ENCODE results near the gene PTTG1IP.
A peak's percentile ranks its signal among the peaks of the same experiment; 100 is the strongest.
"Not testable (repeated sequence)": the region's sequence is repeated elsewhere in the genome, so short reads cannot be mapped to it uniquely, and the experiment has no call there.

Gene PTTG1IP

DNA sequence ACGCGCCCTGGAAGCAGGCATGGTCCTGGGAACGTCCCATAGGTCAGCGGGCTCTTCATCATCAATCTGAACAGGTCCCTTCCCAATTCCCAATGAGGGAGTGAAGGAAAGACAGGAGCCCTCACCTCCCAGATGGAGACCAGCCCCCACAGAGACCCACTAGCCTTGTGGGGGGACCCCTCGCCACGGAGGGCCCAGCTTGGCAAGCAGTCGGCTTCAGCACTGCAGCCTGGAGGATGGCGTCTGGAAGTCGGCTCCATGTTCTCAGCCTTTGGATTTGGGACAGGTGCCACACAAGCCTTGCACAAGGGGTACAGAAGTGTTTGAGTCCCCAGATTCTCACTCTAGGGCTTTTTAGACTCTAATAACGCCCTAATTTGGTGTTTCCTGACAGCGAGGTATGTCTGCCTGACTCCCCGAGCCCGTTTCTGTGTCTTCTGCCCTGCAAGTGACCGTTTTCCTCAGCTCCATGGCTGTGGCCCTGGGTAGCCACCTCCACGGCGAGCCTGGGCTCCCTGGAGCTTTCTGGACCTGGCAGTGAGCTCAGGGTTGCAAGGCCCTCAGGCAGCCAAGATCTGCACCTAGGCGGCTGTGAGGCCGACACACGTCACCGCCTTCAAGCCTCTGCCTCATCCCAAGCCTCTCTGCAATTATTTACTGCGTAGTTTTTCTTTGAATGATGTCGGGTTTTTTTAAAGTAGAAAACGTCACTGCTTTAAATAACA, 30.6 kb downstream of the PTTG1IP start:
- no peak for DNase-seq

GRCh38 chr21:44842087-44842486, 31.4 kb downstream of the PTTG1IP start:
- no peak for DNase-seq

GRCh38 chr21:44840771-44841170, 32.7 kb downstream of the PTTG1IP start:
- DNase-seq: no peak

DNA sequence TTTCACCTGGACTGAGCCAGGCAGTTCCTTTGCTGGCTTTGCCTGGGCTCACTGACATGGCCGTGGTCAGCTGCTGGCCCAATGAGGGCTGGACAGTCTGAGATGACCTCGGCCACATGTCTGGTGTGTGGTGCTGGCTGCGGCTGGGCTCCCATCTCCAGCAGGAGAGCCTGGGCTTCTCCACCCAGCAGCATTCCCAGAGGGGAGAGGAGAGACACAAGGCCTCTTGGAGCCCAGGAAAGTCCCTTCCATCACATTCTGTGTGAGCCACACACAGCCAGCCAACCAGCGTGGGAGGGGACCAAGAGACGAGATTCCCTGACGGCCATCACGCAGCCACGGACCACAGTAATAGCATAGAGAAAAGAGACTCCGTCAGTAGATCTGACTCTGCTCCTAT, 34.5 kb downstream of the PTTG1IP start:
- DNase-seq: no peak

GRCh38 chr21:44838039-44838895, 35.2 kb downstream of the PTTG1IP start:
- DNase-seq: no peak

GRCh38 chr21:44837537-44837936, 36.0 kb downstream of the PTTG1IP start:
- no peak for DNase-seq

- DNase-seq: peak; percentile 13
Observed at GRCh38 chr21:44836666-44837471, 36.6 kb downstream of the PTTG1IP start.

GRCh38 chr21:44836349-44836665, 37.2 kb downstream of the PTTG1IP start:
- no peak for DNase-seq

DNA sequence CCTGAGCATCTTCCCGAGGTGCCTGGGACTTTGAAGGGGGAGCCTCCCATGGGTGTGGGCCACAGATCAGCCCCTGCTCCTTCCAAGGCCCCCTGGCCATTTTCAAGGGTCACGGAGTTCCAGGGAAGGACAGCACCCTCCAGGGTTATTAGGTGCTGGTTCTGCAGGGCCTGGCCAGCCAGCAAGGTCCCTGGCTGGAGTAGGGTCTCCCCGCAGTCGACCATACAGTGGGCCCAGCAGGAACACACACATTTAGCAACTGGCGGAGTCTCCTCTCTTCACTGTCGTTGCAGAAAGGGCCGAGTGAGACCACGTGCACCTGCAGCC, 37.9 kb downstream of the PTTG1IP start:
- DNase-seq: no peak

DNA sequence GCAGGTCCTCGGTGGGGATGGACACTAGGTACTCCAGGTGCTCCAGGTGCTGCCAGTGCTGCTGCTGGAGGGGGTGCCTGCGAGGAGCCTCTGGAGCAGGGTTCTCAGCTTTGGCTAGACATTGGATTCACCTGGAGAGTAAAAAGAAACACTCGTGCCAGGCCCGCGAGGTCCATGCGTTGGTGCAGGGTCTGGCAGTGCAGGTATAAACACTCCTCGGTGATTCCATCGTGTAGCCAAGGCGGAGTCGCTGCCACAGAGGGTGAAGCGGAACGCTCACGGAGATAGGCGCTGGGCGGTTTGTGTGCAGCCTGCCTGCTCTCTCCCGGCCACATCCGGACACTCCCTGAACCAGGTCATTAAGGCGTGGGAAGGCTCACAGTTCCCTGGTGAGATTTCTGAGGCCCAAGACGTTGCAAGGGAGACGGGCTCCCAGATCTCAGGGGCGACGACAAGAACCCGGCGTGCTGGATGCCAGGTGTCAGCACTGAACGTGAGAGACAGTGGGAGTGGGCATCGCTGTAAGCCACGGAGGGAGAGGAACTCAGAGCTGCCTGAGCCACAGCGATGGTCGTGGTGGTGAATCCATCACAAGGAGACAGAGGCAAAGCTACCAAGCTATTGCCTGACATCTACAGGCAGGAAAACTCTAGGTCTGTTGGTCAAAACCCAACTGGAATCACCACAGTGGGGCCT, 38.4 kb downstream of the PTTG1IP start:
- no peak for DNase-seq

DNA sequence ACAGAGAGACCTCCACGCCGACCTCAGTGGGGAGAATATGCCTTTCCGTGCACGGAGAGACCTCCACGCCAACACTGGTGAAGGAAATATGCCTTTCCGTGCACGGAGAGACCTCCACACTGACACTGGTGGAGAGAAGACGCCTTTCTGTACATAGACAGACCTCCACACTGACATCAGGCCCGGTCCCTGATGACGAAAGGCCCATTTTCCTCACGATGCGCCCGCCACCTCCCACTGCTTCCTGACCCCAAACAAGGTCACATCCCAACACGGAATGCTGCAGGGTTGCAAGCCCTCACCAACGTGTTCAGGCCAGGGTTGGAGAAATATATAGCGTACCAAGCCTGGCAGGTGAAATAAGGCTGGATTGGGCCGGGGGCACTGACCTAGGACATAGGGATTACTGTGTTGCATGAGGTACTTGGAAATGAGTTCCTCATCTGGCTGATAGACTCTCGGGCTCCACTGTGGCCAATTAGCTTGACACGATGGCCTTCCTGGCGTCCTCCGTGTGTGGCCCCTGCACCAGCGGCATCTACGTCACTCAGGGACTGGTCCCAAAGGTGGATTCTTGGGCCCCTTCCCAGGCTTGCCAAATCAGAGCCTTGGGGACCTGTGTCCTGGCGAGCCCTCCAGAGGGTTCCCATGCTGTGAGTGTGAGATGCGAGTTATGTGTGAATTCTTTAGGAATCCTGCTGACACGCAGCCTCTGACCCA, 39.1 kb downstream of the PTTG1IP start:
- DNase-seq: no peak

DNA sequence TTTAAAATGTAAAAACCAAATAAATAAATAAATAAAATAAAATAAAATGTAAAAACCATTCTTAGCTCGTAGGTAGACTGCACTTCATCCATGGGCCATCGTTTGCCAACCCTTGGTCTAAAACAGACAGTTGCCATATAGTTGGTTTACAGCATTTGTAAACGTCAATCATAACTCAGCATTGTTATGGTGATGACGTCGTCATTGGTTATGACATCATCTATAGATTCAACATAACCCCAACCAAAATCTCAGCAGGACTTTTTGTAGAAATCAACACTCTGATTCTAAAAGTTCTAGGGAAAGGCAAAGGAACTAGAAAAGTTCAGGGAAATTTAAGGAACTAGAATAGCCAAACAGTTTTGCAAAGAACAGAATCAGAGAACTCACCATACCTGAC, 39.8 kb downstream of the PTTG1IP start:
- DNase-seq: no peak

DNA sequence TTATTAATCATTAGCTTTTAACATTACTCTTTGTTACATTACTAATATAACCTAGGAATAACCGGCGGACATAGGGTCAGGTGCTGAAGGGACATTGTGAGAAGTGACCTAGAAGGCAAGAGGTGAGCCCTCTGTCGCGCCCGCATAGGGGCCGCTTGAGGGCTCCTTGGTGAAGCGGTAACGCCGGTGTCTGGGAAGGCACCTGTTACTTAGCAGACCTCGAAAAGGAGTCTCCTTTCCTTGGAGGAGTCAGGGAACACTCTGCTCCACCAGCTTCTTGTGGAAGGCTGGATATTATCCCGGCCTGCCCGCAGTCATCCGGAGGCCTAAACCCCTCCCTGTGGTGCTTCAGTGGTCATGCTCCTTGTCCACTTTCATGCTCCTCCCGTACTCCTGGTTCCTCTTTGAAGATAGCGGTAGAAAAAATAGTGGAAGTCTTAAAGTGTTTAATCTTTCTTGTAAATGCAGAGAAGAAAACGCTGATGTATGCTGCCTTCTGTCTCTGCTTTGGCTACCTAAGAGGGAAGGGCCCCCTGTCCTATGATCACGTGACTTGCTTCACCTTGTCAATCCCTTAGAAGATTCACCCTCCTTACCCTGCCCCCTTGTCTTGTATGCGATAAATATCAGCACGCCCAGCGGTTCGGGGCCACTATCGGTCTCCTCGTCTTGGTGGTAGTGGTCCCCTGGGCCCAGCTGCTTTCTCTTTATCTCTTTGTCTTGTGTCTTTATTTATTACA, 40.8 kb downstream of the PTTG1IP start:
- not testable (repeated sequence) for DNase-seq

DNA sequence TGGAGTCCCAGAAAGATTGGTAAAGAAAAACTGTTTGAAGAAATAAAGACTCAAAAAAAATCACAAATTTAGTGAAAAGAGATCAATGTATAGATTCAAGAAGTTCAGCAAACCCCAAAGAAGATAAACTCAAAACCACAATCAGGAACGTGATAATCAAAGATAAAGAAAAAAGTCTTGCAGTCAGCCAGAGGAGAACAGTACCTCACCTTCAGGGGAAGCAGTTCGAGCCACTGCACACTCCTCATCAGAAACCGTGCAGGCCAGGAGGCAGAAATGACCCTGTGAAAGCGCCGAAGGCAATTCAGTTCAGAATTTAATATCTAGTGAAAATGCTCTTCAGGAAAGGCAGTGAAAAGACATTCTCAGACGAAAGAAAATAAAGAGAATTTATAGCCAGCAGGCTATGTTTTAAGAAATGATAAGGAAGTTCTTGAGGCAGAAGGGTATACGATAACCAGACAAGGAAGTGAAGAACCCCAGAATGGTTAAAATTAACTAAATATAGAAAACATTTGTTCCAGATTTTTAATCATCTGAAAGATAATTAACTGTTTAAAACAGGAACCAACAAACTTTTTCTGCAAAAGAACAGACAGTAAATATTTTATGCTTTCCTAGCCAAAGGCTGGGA, 42.1 kb downstream of the PTTG1IP start:
- DNase-seq: no peak

DNA sequence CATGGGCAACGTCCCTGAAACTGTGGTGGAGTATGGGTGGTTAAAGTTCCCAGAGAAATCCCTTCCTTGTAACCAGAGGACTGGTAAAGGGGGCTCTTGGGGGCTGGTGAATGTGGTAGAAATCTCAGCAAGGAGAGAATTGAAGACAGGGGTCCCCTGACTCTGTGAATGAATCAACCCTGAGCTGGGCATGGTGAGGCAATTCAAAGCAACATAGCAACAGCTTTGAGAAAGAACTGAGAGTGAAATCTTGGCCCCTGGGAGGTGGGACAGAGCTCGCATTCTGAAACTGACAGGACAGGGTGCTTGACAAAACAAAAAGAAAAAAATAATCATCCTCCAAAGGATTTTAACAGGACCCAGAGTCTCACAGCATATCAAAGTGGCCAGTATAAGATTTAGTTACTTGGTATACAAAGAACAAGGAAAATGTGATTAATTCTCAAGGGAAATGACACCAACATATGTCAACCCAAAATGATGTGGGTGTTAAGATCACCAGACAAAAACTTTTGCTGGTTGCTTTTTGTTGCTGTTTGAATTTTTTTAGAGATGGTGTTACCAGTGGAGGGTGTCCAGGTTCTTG, 43.9 kb downstream of the PTTG1IP start:
- DNase-seq: no peak

DNA sequence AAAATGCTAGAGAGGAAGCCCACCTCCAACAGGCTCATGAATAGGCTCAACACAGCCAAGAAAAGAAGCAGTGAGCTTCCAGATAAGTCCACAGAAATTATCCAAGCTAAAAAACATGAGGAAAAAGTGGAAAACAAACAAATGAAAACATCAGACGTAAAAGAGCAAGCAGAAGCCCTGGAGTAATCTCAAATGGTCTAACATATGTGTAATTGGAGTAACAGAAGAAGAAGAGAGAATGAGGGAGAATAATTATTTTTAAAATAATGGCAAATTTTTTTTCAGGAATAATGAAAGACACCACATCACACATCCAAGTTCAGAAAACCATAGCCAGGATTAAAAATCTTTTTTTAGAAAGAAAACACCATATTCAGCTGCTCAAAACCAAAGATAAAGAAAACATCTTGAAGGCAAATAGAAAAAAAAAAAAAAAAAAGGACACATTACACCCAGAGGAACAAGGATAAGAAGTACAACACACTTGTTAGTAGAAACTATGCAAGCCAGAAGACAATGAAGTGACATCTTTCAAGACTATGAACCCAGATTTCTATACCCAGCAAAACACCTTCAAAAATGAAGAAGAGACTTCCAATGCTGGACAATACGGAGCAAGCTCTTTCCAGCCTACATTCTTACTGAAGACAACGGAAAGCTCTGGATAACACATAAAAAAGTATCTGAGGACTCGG, 45.0 kb downstream of the PTTG1IP start:
- DNase-seq: no peak

DNA sequence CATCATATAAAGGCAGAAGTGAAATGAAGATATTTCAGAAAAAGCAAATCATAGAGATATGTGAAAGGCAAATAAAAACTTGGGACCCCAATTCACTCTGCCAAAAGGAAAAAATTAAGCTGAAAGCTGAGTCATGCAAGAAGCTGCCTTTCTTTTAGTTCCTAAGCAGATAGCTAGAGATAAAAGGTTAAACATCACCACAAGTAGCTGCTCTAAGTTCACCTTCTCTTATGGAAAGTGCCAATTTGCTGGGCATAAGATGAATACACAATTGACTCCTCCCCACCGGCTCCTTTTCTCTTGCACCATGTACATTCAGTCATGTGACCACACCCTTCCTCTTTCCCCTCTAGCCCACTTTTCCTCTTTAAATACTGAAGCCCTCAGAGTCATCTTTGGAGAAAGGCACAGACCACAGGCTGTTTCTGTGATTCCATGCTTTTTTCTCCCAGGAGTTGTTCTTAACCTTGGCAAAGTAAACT, 50.3 kb downstream of the PTTG1IP start:
- no peak for DNase-seq

GRCh38 chr21:44822484-44823178, 50.9 kb downstream of the PTTG1IP start:
- DNase-seq: no peak

DNA sequence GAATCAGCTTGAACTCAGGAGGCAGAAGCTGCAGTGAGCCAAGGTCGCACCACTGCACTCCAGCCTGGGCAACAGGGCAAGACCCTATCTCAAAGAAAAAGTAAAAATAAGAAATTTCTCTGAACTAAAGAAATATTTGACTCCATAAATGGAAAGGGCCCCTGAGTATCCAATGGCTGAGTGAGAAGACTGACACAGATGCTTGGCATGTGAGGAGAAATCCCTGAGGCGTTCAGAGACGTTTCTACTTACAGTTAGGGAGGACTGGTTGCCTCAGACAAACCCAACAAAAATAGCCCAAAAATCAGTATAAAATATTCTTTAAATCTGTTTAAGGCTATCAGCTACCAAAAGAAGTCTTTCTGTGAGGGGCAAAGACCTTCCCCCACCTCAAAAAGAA, 52.6 kb downstream of the PTTG1IP start:
- peak; percentile 54 for DNase-seq

Data from fibroblast of skin of abdomen (primary cell).